Neural cell (in vitro differentiated cells): Measurements from ENCODE around the gene ETV6. TPM values are rescaled to one million over a fixed set of nuclear protein-coding genes. Genes with fewer than 3 reads are reported as not detected.

ENCODE experiments used
- H2AFZ ChIP-seq: fragments of 200-600, 300-800 bp; sonication (generic), shearing (Covaris generic); 2 replicates; pipeline ENCODE4 v1.6.0; 2014; ENCODE audit warnings: low read depth, mild to moderate bottlenecking, antibody characterized with exemption, low read length, moderate library complexity
- H3F3A ChIP-seq: fragments of 200-600 bp; shearing (Covaris generic); 2 replicates; pipeline ENCODE4 v1.6.1; 2016; ENCODE audit warnings: mild to moderate bottlenecking, moderate library complexity, mixed read lengths, antibody characterized with exemption, low read length; ENCODE audit not compliant: insufficient read depth, poor library complexity, severe bottlenecking
- H3K27ac ChIP-seq: fragments of 200-600, 300-800 bp; sonication (generic), shearing (Covaris generic); 2 replicates; pipeline ENCODE4 v1.5.1; 2014; ENCODE audit warnings: mild to moderate bottlenecking, low read length, moderate library complexity
- H3K27me3 ChIP-seq: fragments of 300-800, 200-600 bp; sonication (generic), shearing (Covaris generic); 2 replicates; pipeline ENCODE4 v1.6.0; 2014; ENCODE audit warnings: mild to moderate bottlenecking, low read depth, low read length, moderate library complexity; ENCODE audit not compliant: insufficient read depth
- H3K36me3 ChIP-seq: fragments of 300-800, 200-600 bp; sonication (generic), shearing (Covaris generic); 2 replicates; pipeline ENCODE4 v1.5.1; 2014; ENCODE audit warnings: mild to moderate bottlenecking, antibody characterized with exemption, low read length, moderate library complexity; ENCODE audit not compliant: insufficient read depth
- H3K4me2 ChIP-seq: fragments of 300-800, 200-600 bp; sonication (generic), shearing (Covaris generic); 2 replicates; pipeline ENCODE4 v1.6.0; 2014; ENCODE audit warnings: mild to moderate bottlenecking, low read length
- H3K4me3 ChIP-seq: fragments of 300-800, 200-600 bp; sonication (generic), shearing (Covaris generic); 2 replicates; pipeline ENCODE4 v1.5.1; 2014; ENCODE audit warnings: mild to moderate bottlenecking, low read length, moderate library complexity
- H3K79me2 ChIP-seq: fragments of 200-600 bp; shearing (Covaris generic); replicated peaks from 2 replicates; pipeline ENCODE4 v1.6.0; 2014; ENCODE audit warnings: mild to moderate bottlenecking, low read length, moderate library complexity; ENCODE audit not compliant: insufficient read depth
- H3K9ac ChIP-seq: fragments of 300-800, 200-600 bp; sonication (generic), shearing (Covaris generic); 2 replicates; pipeline ENCODE4 v1.6.1; 2016; ENCODE audit warnings: mild to moderate bottlenecking, low read length, mixed read lengths
- H3K9me2 ChIP-seq: fragments of 200-600 bp; shearing (Covaris generic); 2 replicates; pipeline ENCODE4 v1.6.1; 2016; ENCODE audit warnings: mild to moderate bottlenecking, low read length, mixed read lengths; ENCODE audit not compliant: insufficient read depth
- H3K9me3 ChIP-seq: fragments of 200-600, 300-800 bp; sonication (generic), shearing (Covaris generic); 2 replicates; pipeline ENCODE4 v1.6.1; 2016; ENCODE audit warnings: mild to moderate bottlenecking, mixed run types, low read length, moderate library complexity, mixed read lengths
- H4K20me1 ChIP-seq: fragments of 200-600 bp; shearing (Covaris generic); 2 replicates; pipeline ENCODE4 v1.6.1; 2016; ENCODE audit warnings: mild to moderate bottlenecking, mixed run types; ENCODE audit not compliant: insufficient read depth
- EP300 ChIP-seq: fragments of 450-650 bp; conservative IDR thresholded peaks from 2 replicates; pipeline ENCODE4 v1.6.1; 2014; ENCODE audit warnings: antibody characterized with exemption, mild to moderate bottlenecking, moderate library complexity; ENCODE audit not compliant: poor library complexity, severe bottlenecking
- EZH2 ChIP-seq: fragments of 200-600, 300-800 bp; shearing (Covaris generic), sonication (generic); IDR thresholded peaks from 2 replicates; pipeline ENCODE4 v1.6.1; 2014; ENCODE audit warnings: antibody characterized with exemption, low read length, borderline replicate concordance, mild to moderate bottlenecking; ENCODE audit not compliant: insufficient read depth, poor library complexity, severe bottlenecking
- MXI1 ChIP-seq: fragments of 450-650 bp; conservative IDR thresholded peaks from 2 replicates; pipeline ENCODE4 v1.6.1; 2014; ENCODE audit warnings: antibody characterized with exemption, mild to moderate bottlenecking; ENCODE audit not compliant: poor library complexity, severe bottlenecking
- POLR2AphosphoS5 ChIP-seq: IDR thresholded peaks from 2 replicates; pipeline ENCODE4 v1.6.1; 2012
- RAD21 ChIP-seq: fragments of 450-650 bp; conservative IDR thresholded peaks from 2 replicates; pipeline ENCODE4 v1.6.1; 2014; ENCODE audit warnings: antibody characterized with exemption, mild to moderate bottlenecking, moderate library complexity
- SMC3 ChIP-seq: fragments of 450-650 bp; conservative IDR thresholded peaks from 2 replicates; pipeline ENCODE4 v1.6.1; 2014; ENCODE audit warnings: antibody characterized with exemption, mild to moderate bottlenecking, moderate library complexity; ENCODE audit not compliant: poor library complexity
- TAF1 ChIP-seq: IDR thresholded peaks from 2 replicates; pipeline ENCODE4 v1.6.1; 2012; ENCODE audit warnings: low read depth
- polyA plus RNA-seq: library from polyadenylated mRNA; depleted of rRNA; stranded (reverse); fragments of >200 nt; gene quantifications from 2 replicates; pipeline ENCODE4 v1.2.3, GENCODE V29; 2014
- TF ChIP-seq, protein P1 (sequence below): IDR thresholded peaks from 2 replicates; pipeline ENCODE4 v1.6.1; 2012; ENCODE audit warnings: borderline replicate concordance
- TF ChIP-seq, protein P2 (sequence below): fragments of 450-650 bp; IDR thresholded peaks from 2 replicates; pipeline ENCODE4 v1.5.1; 2014; ENCODE audit warnings: antibody characterized with exemption, mild to moderate bottlenecking, moderate library complexity; ENCODE audit not compliant: poor library complexity, severe bottlenecking

The ETV6 gene
- polyA plus RNA-seq, 1 donor from 2014 or later, result 1.6 TPM

DNA sequence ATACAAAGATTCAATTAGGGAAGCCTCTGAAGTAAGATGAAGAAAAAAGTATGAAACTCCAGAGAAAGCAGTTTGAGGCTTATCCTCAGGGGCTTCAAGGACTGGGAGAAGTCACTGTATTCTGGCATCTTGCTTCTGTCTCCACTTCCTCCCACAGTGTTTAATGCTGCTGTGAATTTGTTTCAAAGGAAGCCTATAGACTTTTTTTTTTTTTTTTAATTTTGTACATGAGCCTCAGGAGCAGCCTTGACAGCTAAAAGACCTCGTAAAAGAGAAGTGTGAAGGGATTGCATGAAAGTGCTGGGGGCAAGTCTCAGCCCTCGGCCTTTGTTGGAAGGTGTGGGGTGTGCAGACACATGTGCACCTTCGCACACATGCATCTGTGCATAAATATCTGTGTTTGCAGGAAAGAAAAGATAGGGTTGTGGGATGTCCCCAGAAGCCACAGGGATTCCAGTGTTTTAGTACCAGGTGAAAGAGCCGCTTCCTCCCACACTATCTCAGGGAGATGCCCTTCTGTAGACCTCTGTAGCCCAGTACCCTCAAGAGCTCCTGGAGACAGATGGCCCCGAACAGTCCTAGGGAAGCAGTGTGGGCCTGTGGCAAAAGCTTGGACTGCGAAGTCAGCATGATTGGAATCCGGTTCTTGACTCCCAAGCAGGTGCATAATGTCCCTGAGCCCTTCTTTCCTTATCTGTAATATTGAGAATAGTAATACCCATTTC is 227.8 kb downstream of the ETV6 start:
- H3K79me2 ChIP-seq, result no peaks in the 10 kb centered on the region
- no peaks in the 10 kb centered on the region for H3K27me3 ChIP-seq
- no peaks in the 10 kb centered on the region for H3K9me2 ChIP-seq
- H3K9ac ChIP-seq, result no peak overlapping the region
- no peak overlapping the region for H3K4me3 ChIP-seq
- TF ChIP-seq, protein P1, sequence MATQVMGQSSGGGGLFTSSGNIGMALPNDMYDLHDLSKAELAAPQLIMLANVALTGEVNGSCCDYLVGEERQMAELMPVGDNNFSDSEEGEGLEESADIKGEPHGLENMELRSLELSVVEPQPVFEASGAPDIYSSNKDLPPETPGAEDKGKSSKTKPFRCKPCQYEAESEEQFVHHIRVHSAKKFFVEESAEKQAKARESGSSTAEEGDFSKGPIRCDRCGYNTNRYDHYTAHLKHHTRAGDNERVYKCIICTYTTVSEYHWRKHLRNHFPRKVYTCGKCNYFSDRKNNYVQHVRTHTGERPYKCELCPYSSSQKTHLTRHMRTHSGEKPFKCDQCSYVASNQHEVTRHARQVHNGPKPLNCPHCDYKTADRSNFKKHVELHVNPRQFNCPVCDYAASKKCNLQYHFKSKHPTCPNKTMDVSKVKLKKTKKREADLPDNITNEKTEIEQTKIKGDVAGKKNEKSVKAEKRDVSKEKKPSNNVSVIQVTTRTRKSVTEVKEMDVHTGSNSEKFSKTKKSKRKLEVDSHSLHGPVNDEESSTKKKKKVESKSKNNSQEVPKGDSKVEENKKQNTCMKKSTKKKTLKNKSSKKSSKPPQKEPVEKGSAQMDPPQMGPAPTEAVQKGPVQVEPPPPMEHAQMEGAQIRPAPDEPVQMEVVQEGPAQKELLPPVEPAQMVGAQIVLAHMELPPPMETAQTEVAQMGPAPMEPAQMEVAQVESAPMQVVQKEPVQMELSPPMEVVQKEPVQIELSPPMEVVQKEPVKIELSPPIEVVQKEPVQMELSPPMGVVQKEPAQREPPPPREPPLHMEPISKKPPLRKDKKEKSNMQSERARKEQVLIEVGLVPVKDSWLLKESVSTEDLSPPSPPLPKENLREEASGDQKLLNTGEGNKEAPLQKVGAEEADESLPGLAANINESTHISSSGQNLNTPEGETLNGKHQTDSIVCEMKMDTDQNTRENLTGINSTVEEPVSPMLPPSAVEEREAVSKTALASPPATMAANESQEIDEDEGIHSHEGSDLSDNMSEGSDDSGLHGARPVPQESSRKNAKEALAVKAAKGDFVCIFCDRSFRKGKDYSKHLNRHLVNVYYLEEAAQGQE, result no peak
- no peak for TF ChIP-seq POLR2AphosphoS5
- TF ChIP-seq, protein P2, sequence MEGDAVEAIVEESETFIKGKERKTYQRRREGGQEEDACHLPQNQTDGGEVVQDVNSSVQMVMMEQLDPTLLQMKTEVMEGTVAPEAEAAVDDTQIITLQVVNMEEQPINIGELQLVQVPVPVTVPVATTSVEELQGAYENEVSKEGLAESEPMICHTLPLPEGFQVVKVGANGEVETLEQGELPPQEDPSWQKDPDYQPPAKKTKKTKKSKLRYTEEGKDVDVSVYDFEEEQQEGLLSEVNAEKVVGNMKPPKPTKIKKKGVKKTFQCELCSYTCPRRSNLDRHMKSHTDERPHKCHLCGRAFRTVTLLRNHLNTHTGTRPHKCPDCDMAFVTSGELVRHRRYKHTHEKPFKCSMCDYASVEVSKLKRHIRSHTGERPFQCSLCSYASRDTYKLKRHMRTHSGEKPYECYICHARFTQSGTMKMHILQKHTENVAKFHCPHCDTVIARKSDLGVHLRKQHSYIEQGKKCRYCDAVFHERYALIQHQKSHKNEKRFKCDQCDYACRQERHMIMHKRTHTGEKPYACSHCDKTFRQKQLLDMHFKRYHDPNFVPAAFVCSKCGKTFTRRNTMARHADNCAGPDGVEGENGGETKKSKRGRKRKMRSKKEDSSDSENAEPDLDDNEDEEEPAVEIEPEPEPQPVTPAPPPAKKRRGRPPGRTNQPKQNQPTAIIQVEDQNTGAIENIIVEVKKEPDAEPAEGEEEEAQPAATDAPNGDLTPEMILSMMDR, result no peak
- TF ChIP-seq EP300, result no peak
- TF ChIP-seq RAD21, result no peak
- TF ChIP-seq MXI1, result no peak
- TF ChIP-seq SMC3, result no peak
- no peak for TF ChIP-seq EZH2
- no peak for TF ChIP-seq TAF1
- H3F3A ChIP-seq, result no peaks in the 10 kb centered on the region
- no peaks in the 10 kb centered on the region for H4K20me1 ChIP-seq
- no peaks in the 10 kb centered on the region for H3K9me3 ChIP-seq
- H3K36me3 ChIP-seq, result no peaks in the 10 kb centered on the region
- H2AFZ ChIP-seq, result no peak overlapping the region
- no peak overlapping the region for H3K27ac ChIP-seq
- H3K4me2 ChIP-seq, result no peak overlapping the region

DNA sequence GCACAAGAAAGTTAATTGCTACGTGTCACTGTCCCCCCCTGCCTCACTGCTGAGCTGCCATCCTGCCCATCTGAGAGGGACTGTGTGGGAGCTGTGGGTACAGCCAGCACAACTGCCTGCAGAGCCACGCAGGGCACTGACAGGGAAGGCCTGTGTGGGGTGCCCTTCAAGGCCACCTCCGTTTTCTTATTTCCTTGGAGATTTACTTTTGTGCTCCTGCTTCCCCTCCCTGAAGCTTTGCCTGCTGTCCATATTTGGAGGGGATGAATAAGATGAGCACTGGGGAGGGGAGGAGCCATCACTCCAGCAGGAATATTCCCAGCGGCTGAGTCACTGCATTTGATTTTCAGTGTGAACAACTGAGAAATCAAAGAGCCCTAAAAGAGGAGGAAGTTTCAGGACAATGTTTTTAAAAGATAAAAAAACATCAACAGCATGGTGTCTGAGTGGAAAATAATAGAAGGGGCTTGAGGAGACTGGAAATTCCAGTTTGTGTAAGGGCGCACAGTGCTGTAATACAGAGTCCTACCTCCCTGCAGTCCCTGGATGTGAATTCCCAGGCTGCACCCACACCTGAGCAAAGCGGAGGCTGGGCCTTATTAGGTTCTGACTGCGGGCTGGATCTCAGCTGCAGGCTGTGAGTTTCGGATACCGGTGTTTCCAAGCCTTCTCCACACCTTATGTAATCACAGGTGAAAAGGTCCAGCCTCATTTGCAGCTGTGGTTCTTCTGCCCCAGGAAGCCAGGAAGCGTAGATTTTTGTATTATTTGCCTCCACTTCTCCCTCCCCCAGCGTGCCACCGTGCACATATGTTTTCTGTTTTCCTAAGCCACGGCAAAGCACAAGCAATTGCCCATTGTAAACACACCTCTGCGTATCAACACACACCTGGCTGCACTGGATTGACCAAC is 228.7 kb downstream of the ETV6 start:
- no peaks in the 10 kb centered on the region for H3F3A ChIP-seq
- no peak overlapping the region for H3K27ac ChIP-seq
- no peaks in the 10 kb centered on the region for H3K9me3 ChIP-seq
- TF ChIP-seq TAF1, result no peak
- TF ChIP-seq RAD21, result no peak
- TF ChIP-seq SMC3, result no peak
- no peak for TF ChIP-seq EZH2
- TF ChIP-seq, protein P1, result no peak
- TF ChIP-seq EP300, result no peak
- TF ChIP-seq MXI1, result no peak
- TF ChIP-seq, protein P2, result no peak
- no peak for TF ChIP-seq POLR2AphosphoS5
- no peaks in the 10 kb centered on the region for H4K20me1 ChIP-seq
- H3K9me2 ChIP-seq, result no peaks in the 10 kb centered on the region
- H2AFZ ChIP-seq, result no peak overlapping the region
- no peaks in the 10 kb centered on the region for H3K27me3 ChIP-seq
- no peaks in the 10 kb centered on the region for H3K36me3 ChIP-seq
- H3K4me2 ChIP-seq, result no peak overlapping the region
- no peak overlapping the region for H3K4me3 ChIP-seq
- no peaks in the 10 kb centered on the region for H3K79me2 ChIP-seq
- no peak overlapping the region for H3K9ac ChIP-seq
